Keratinocyte (primary cell): ENCODE measurements around the gene LAIR2. TPM values are rescaled to one million over a fixed set of nuclear protein-coding genes. Genes with fewer than 3 reads are reported as not detected.

Experiments used
- DNase-seq: peaks from one replicate; pipeline ENCODE4 v3.0.0-alpha.2; 2011; ENCODE audit warnings: low read depth, missing footprints, low spot score
- FAIRE-seq: peaks from 2 replicates; lab custom pipeline; 2011; peaks lifted over from hg19 to GRCh38; lab: Jason Lieb, UNC
- H2AFZ ChIP-seq: 2 replicates; pipeline ENCODE4 v1.6.0; 2012; ENCODE audit warnings: low read length, control low read depth, inconsistent platforms; ENCODE audit not compliant: control insufficient read depth
- H3K27ac ChIP-seq: 2 replicates; pipeline ENCODE4 v1.5.1; 2011; ENCODE audit warnings: low read length; ENCODE audit not compliant: control insufficient read depth, insufficient read depth
- H3K27me3 ChIP-seq: 3 replicates; pipeline ENCODE4 v1.6.0; 2011; ENCODE audit warnings: low read length; ENCODE audit not compliant: control insufficient read depth, insufficient read depth; ENCODE audit errors: extremely low read depth
- H3K36me3 ChIP-seq, 2 experiments: 2 replicates in 1 of 2; 3 replicates in 1 of 2; pipeline ENCODE4 v1.5.1; 2011; ENCODE audit warnings: low read length in 2 of 2, mild to moderate bottlenecking in 1 of 2; ENCODE audit not compliant: control insufficient read depth in 2 of 2, insufficient read depth in 2 of 2; ENCODE audit errors: extremely low read depth in 1 of 2
- H3K4me1 ChIP-seq: 3 replicates; pipeline ENCODE4 v1.5.1; 2011; ENCODE audit warnings: low read length; ENCODE audit not compliant: control insufficient read depth, insufficient read depth; ENCODE audit errors: extremely low read depth
- H3K4me2 ChIP-seq: 3 replicates; pipeline ENCODE4 v1.6.0; 2011; ENCODE audit warnings: low read depth, low read length; ENCODE audit not compliant: control insufficient read depth, insufficient read depth; ENCODE audit errors: extremely low read depth
- H3K4me3 ChIP-seq, 3 experiments: fragments of 200-600 bp in 1 of 3; sonication (generic) in 1 of 3; 2 replicates in 2 of 3; 3 replicates in 1 of 3; pipeline ENCODE4 v1.5.1; 2011 to 2016; ENCODE audit warnings: low read length in 3 of 3, mild to moderate bottlenecking in 3 of 3, control low read depth in 2 of 3, inconsistent platforms in 1 of 3, low read depth in 1 of 3, mixed read lengths in 1 of 3, mixed run types in 1 of 3, moderate library complexity in 1 of 3; ENCODE audit not compliant: control insufficient read depth in 2 of 3, insufficient read depth in 2 of 3; ENCODE audit errors: extremely low read depth in 1 of 3
- H3K79me2 ChIP-seq: 2 replicates; pipeline ENCODE4 v1.6.0; 2012; ENCODE audit warnings: low read length; ENCODE audit not compliant: control insufficient read depth, insufficient read depth
- H3K9ac ChIP-seq: 3 replicates; pipeline ENCODE4 v1.6.0; 2011; ENCODE audit warnings: low read length; ENCODE audit not compliant: control insufficient read depth, insufficient read depth; ENCODE audit errors: extremely low read depth
- H3K9me1 ChIP-seq: 3 replicates; pipeline ENCODE4 v1.6.0; 2011; ENCODE audit warnings: low read length; ENCODE audit not compliant: control insufficient read depth, insufficient read depth; ENCODE audit errors: extremely low read depth
- H3K9me3 ChIP-seq: 2 replicates; pipeline ENCODE4 v1.5.1; 2012; ENCODE audit warnings: low read depth, low read length; ENCODE audit not compliant: control insufficient read depth
- H4K20me1 ChIP-seq: 3 replicates; pipeline ENCODE4 v1.6.0; 2011; ENCODE audit warnings: low read length; ENCODE audit not compliant: control insufficient read depth, insufficient read depth; ENCODE audit errors: extremely low read depth
- CTCF ChIP-seq, 3 experiments: IDR thresholded peaks in 1 of 3; conservative IDR thresholded peaks in 1 of 3; optimal IDR thresholded peaks in 1 of 3; 2 replicates in 2 of 3; 3 replicates in 1 of 3; pipeline versions ENCODE3 to v1.5.1; 2011; ENCODE audit warnings: low read length in 3 of 3, mild to moderate bottlenecking in 3 of 3, moderate library complexity in 2 of 3, control low read depth in 1 of 3, inconsistent platforms in 1 of 3; ENCODE audit not compliant: insufficient read depth in 2 of 3; ENCODE audit errors: extremely low read depth in 1 of 3
- EZH2 ChIP-seq: IDR thresholded peaks from one replicate; pipeline ENCODE4 v1.6.1; 2012; ENCODE audit warnings: inconsistent platforms, mild to moderate bottlenecking, low read length, moderate library complexity
- dilution Hi-C: fragments of 300-500 bp; cut with MboI; formaldehyde crosslinking; loops from one replicate; pipeline ENCODE4 v1.7.0; 2020; ENCODE audit warnings: low sequenced_read_pairs; ENCODE audit not compliant: extremely low pct_ligation_motif_present
- polyA plus RNA-seq, 5 experiments: library from polyadenylated mRNA; depleted of rRNA in 3 of 5; stranded (reverse) in 3 of 5; stranded (forward) in 1 of 5; unstranded in 1 of 5; fragments of >200 nt; gene quantifications; 1 replicate in 1 of 5; 2 replicates in 3 of 5; 3 replicates in 1 of 5; pipeline versions ENCODE4 v1.2.1 to v1.2.3, GENCODE V29; 2011 to 2012; ENCODE audit warnings: missing spikeins in 2 of 5, low read depth in 1 of 5, low replicate concordance in 1 of 5

The LAIR2 gene
- polyA plus RNA-seq, 1 donor (not counting 4 experiments of a cell fraction or from before 2014, with no cell fraction given) = not detected

DNA sequence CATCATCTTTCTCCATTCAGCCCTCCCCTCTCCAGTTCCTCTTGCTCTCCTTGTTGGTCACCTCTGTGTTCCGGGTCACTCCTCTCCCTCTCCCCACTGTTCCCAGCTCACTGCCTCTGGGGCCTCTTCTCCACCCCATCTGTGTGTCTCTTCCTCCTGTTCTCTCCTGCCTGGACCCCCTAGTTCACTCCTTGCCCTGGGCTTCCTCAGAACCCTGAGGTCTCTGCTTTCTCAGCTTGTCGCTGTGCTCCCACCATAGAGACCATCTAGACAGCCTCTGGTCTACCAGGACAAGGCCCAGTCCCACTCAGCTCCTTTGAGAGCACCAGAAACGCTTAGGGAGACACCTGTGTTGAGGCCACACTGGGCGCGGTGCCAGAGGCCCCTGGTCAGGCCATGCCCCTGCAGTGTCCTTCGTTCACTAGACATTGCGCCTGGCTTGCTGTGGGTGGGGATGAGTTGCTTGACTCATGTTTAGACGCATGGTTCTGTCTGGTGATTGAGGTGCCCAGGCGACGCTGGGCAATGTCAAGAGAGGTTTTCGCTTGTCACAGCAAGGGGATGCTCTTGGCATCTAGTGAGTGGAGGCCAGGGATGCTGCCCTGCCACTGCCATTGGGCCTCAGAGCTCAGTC is 43.9 kb upstream of the LAIR2 start:
- Histone ChIP-seq H3K4me1 (peaks cover 7% of the 10 kb centered on the region), H3K9ac (no peak overlapping the region), H3K9me3 (no peaks in the 10 kb centered on the region), H3K4me2 (no peak overlapping the region), H3K4me3 (no peak overlapping the region), H3K27ac (no peak overlapping the region), H3K36me3 (peaks cover 46 to 64% of the 10 kb centered on the region in 2 experiments), H3K9me1 (no peaks in the 10 kb centered on the region), H3K27me3 (no peaks in the 10 kb centered on the region), H4K20me1 (peaks cover 14% of the 10 kb centered on the region), H3K79me2 (peaks cover 77% of the 10 kb centered on the region), H2AFZ (no peak overlapping the region)
- dilution Hi-C loops = no loop called here
- no peak for TF ChIP-seq EZH2
- TF ChIP-seq CTCF (optimal IDR thresholded peaks at IDR 0.05 in 1 of 3, IDR thresholded peaks at IDR 0.05 in 1 of 3, conservative IDR thresholded peaks at IDR 0.05 in 1 of 3; ENCODE audit: extremely low read depth in 1 of 3, insufficient read depth in 2 of 3, low read length in 3 of 3) = no peak
- DNase-seq (no peak), FAIRE-seq (no peak)

GRCh38 chr19:54459282-54460229 is 43.1 kb upstream of the LAIR2 start:
- dilution Hi-C loops = no loop called here
- H3K4me1 ChIP-seq = peaks cover 7% of the 10 kb centered on the region
- H3K36me3 ChIP-seq = peaks cover 41 to 56% of the 10 kb centered on the region in 2 experiments
- no peak overlapping the region for H3K4me2 ChIP-seq
- DNase-seq = no peak
- peaks cover 69% of the 10 kb centered on the region for H3K79me2 ChIP-seq
- TF ChIP-seq CTCF (optimal IDR thresholded peaks at IDR 0.05 in 1 of 3, IDR thresholded peaks at IDR 0.05 in 1 of 3, conservative IDR thresholded peaks at IDR 0.05 in 1 of 3; ENCODE audit: extremely low read depth in 1 of 3, insufficient read depth in 2 of 3, low read length in 3 of 3) (no peak), EZH2 (no peak)
- no peak for FAIRE-seq
- H4K20me1 ChIP-seq = peaks cover 14% of the 10 kb centered on the region
- no peak overlapping the region for H3K27ac ChIP-seq
- H3K27me3 ChIP-seq = no peaks in the 10 kb centered on the region
- no peak overlapping the region for H3K4me3 ChIP-seq
- no peak overlapping the region for H3K9ac ChIP-seq
- H3K9me1 ChIP-seq = no peaks in the 10 kb centered on the region
- no peaks in the 10 kb centered on the region for H3K9me3 ChIP-seq
- H2AFZ ChIP-seq = no peak overlapping the region
